Head of caudate nucleus (tissue), 42 donors: Measurements from ENCODE around the gene TCF7.
"Not testable (repeated sequence)": the region's sequence is repeated elsewhere in the genome, so short reads cannot be mapped to it uniquely, and the experiment has no call there.

ENCODE experiments used
- DNase-seq, 42 donors: peaks; one replicate each; pipeline versions ENCODE4 v3.0.0 to v3.0.0-alpha.2; 2020 to 2021; ENCODE audit warnings: mixed read lengths in 7 of 42
- intact Hi-C: fragments of 100-400 bp; cut with DNase I; formaldehyde crosslinking; loops from one replicate; pipeline ENCODE4 v1.15.0; 2022

TCF7 gene

GRCh38 chr5:134152173-134152832, 37.8 kb downstream of the TCF7 start:
- intact Hi-C loops = not testable (repeated sequence)
- DNase-seq = peak in 6 of 42 donors; percentile 8 to 65 (median 34)

- DNase-seq = peak in 2 of 42 donors; percentile 12 to 28
- intact Hi-C loops = no loop called here
These were observed 38.8 kb downstream of the TCF7 start for GRCh38 chr5:134153241-134153640.

GRCh38 chr5:134153657-134154056, 39.2 kb downstream of the TCF7 start:
- intact Hi-C loops = no loop called here

GRCh38 chr5:134161513-134162395, 47.3 kb downstream of the TCF7 start:
- DNase-seq = no peak
- intact Hi-C loops = no loop called here

More at GRCh38 chr5:134153657-134154056, 39.2 kb downstream of the TCF7 start:
- DNase-seq = no peak

- intact Hi-C loops = no loop called here
- no peak for DNase-seq
These were observed 48.1 kb downstream of the TCF7 start for GRCh38 chr5:134162592-134162991.

- intact Hi-C loops = no loop called here
- no peak for DNase-seq
These were observed 57.5 kb downstream of the TCF7 start for GRCh38 chr5:134171972-134172371.

GRCh38 chr5:134174841-134175839, 60.7 kb downstream of the TCF7 start:
- no peak for DNase-seq

GRCh38 chr5:134175921-134176510, 61.5 kb downstream of the TCF7 start:
- DNase-seq = peak in 15 of 42 donors; percentile 8 to 46 (median 20)
- intact Hi-C loops = loop anchor here (5.0 kb wide), 1 partner anchor 46 kb away; no protein-coding TSS in a partner anchor

More at GRCh38 chr5:134174841-134175839, 60.7 kb downstream of the TCF7 start:
- intact Hi-C loops = loop anchor here (5.0 kb wide), 1 partner anchor 47 kb away; no protein-coding TSS in a partner anchor

GRCh38 chr5:134176511-134177368, 62.3 kb downstream of the TCF7 start, which contains the start of gene SKP1:
Gene SKP1 (minus strand): TSS chr5:134176950. CDS start chr5:134174022, 2,928 bp downstream.
- DNase-seq = peak; percentile 59 to 91 (median 84)
- intact Hi-C loops = loop anchor here (5.0 kb wide), 1 partner anchor 46 kb away; no protein-coding TSS in a partner anchor

GRCh38 chr5:134177369-134178095, 63.1 kb downstream of the TCF7 start:
- peak in 1 of 42 donors; percentile 13 for DNase-seq
- intact Hi-C loops = loop anchor here (5.0 kb wide), 1 partner anchor 45 kb away; no protein-coding TSS in a partner anchor

- intact Hi-C loops = loop anchor here (5.0 kb wide), 1 partner anchor 44 kb away; no protein-coding TSS in a partner anchor
- DNase-seq = no peak
These were observed 63.6 kb downstream of the TCF7 start for GRCh38 chr5:134178096-134178419.

- DNase-seq = no peak
- intact Hi-C loops = loop anchor here (5.0 to 10.0 kb wide), 2 partner anchors 104 to 391 kb away; no protein-coding TSS in a partner anchor
These were observed 69.0 kb downstream of the TCF7 start for GRCh38 chr5:134183481-134183880.

- intact Hi-C loops = loop anchor here (5.0 to 10.0 kb wide), 2 partner anchors 103 to 390 kb away; no protein-coding TSS in a partner anchor
- DNase-seq = peak; percentile 37 to 89 (median 76)
These were observed 70.0 kb downstream of the TCF7 start for GRCh38 chr5:134184155-134185135.

- DNase-seq = no peak
- intact Hi-C loops = loop anchor here (10.0 kb wide), 1 partner anchor 387 kb away; no protein-coding TSS in a partner anchor
These were observed 73.6 kb downstream of the TCF7 start for GRCh38 chr5:134188092-134188491.

GRCh38 chr5:134189031-134189430, 74.5 kb downstream of the TCF7 start:
- no peak for DNase-seq
- intact Hi-C loops = loop anchor here (10.0 kb wide), 1 partner anchor 386 kb away; no protein-coding TSS in a partner anchor
